Keratinocyte (primary cell): ENCODE data around the gene GOLIM4. TPM values are rescaled to one million over a fixed set of nuclear protein-coding genes. Genes with fewer than 3 reads are reported as not detected.

Source experiments
- DNase-seq: peaks from one replicate; pipeline ENCODE4 v3.0.0-alpha.2; 2011; ENCODE audit warnings: low read depth, missing footprints, low spot score
- FAIRE-seq: peaks from 2 replicates; lab custom pipeline; 2011; peaks lifted over from hg19 to GRCh38; lab: Jason Lieb, UNC
- H2AFZ ChIP-seq: 2 replicates; pipeline ENCODE4 v1.6.0; 2012; ENCODE audit warnings: low read length, control low read depth, inconsistent platforms; ENCODE audit not compliant: control insufficient read depth
- H3K27ac ChIP-seq: 2 replicates; pipeline ENCODE4 v1.5.1; 2011; ENCODE audit warnings: low read length; ENCODE audit not compliant: control insufficient read depth, insufficient read depth
- H3K27me3 ChIP-seq: 3 replicates; pipeline ENCODE4 v1.6.0; 2011; ENCODE audit warnings: low read length; ENCODE audit not compliant: control insufficient read depth, insufficient read depth; ENCODE audit errors: extremely low read depth
- H3K36me3 ChIP-seq, 2 experiments: 2 replicates in 1 of 2; 3 replicates in 1 of 2; pipeline ENCODE4 v1.5.1; 2011; ENCODE audit warnings: low read length in 2 of 2, mild to moderate bottlenecking in 1 of 2; ENCODE audit not compliant: control insufficient read depth in 2 of 2, insufficient read depth in 2 of 2; ENCODE audit errors: extremely low read depth in 1 of 2
- H3K4me1 ChIP-seq: 3 replicates; pipeline ENCODE4 v1.5.1; 2011; ENCODE audit warnings: low read length; ENCODE audit not compliant: control insufficient read depth, insufficient read depth; ENCODE audit errors: extremely low read depth
- H3K4me2 ChIP-seq: 3 replicates; pipeline ENCODE4 v1.6.0; 2011; ENCODE audit warnings: low read depth, low read length; ENCODE audit not compliant: control insufficient read depth, insufficient read depth; ENCODE audit errors: extremely low read depth
- H3K4me3 ChIP-seq, 3 experiments: fragments of 200-600 bp in 1 of 3; sonication (generic) in 1 of 3; 2 replicates in 2 of 3; 3 replicates in 1 of 3; pipeline ENCODE4 v1.5.1; 2011 to 2016; ENCODE audit warnings: low read length in 3 of 3, mild to moderate bottlenecking in 3 of 3, control low read depth in 2 of 3, inconsistent platforms in 1 of 3, low read depth in 1 of 3, mixed read lengths in 1 of 3, mixed run types in 1 of 3, moderate library complexity in 1 of 3; ENCODE audit not compliant: control insufficient read depth in 2 of 3, insufficient read depth in 2 of 3; ENCODE audit errors: extremely low read depth in 1 of 3
- H3K79me2 ChIP-seq: 2 replicates; pipeline ENCODE4 v1.6.0; 2012; ENCODE audit warnings: low read length; ENCODE audit not compliant: control insufficient read depth, insufficient read depth
- H3K9ac ChIP-seq: 3 replicates; pipeline ENCODE4 v1.6.0; 2011; ENCODE audit warnings: low read length; ENCODE audit not compliant: control insufficient read depth, insufficient read depth; ENCODE audit errors: extremely low read depth
- H3K9me1 ChIP-seq: 3 replicates; pipeline ENCODE4 v1.6.0; 2011; ENCODE audit warnings: low read length; ENCODE audit not compliant: control insufficient read depth, insufficient read depth; ENCODE audit errors: extremely low read depth
- H3K9me3 ChIP-seq: 2 replicates; pipeline ENCODE4 v1.5.1; 2012; ENCODE audit warnings: low read depth, low read length; ENCODE audit not compliant: control insufficient read depth
- H4K20me1 ChIP-seq: 3 replicates; pipeline ENCODE4 v1.6.0; 2011; ENCODE audit warnings: low read length; ENCODE audit not compliant: control insufficient read depth, insufficient read depth; ENCODE audit errors: extremely low read depth
- CTCF ChIP-seq, 3 experiments: IDR thresholded peaks in 1 of 3; conservative IDR thresholded peaks in 1 of 3; optimal IDR thresholded peaks in 1 of 3; 2 replicates in 2 of 3; 3 replicates in 1 of 3; pipeline versions ENCODE3 to v1.5.1; 2011; ENCODE audit warnings: low read length in 3 of 3, mild to moderate bottlenecking in 3 of 3, moderate library complexity in 2 of 3, control low read depth in 1 of 3, inconsistent platforms in 1 of 3; ENCODE audit not compliant: insufficient read depth in 2 of 3; ENCODE audit errors: extremely low read depth in 1 of 3
- EZH2 ChIP-seq: IDR thresholded peaks from one replicate; pipeline ENCODE4 v1.6.1; 2012; ENCODE audit warnings: inconsistent platforms, mild to moderate bottlenecking, low read length, moderate library complexity
- dilution Hi-C: fragments of 300-500 bp; cut with MboI; formaldehyde crosslinking; loops from one replicate; pipeline ENCODE4 v1.7.0; 2020; ENCODE audit warnings: low sequenced_read_pairs; ENCODE audit not compliant: extremely low pct_ligation_motif_present
- polyA plus RNA-seq, 5 experiments: library from polyadenylated mRNA; depleted of rRNA in 3 of 5; stranded (reverse) in 3 of 5; stranded (forward) in 1 of 5; unstranded in 1 of 5; fragments of >200 nt; gene quantifications; 1 replicate in 1 of 5; 2 replicates in 3 of 5; 3 replicates in 1 of 5; pipeline versions ENCODE4 v1.2.1 to v1.2.3, GENCODE V29; 2011 to 2012; ENCODE audit warnings: missing spikeins in 2 of 5, low read depth in 1 of 5, low replicate concordance in 1 of 5

Gene GOLIM4
- polyA plus RNA-seq, 1 donor (not counting 4 experiments of a cell fraction or from before 2014, with no cell fraction given): 13.4 TPM

- Histone ChIP-seq H3K4me2 (no peak overlapping the region), H3K27me3 (no peaks in the 10 kb centered on the region), H3K79me2 (no peaks in the 10 kb centered on the region), H3K36me3 (no peaks in the 10 kb centered on the region), H2AFZ (no peak overlapping the region), H3K9me1 (no peaks in the 10 kb centered on the region), H4K20me1 (no peaks in the 10 kb centered on the region), H3K4me1 (peaks cover 3% of the 10 kb centered on the region), H3K9ac (no peak overlapping the region), H3K4me3 (no peak overlapping the region), H3K27ac (no peak overlapping the region), H3K9me3 (no peaks in the 10 kb centered on the region)
- no peak for FAIRE-seq
- TF ChIP-seq CTCF (optimal IDR thresholded peaks at IDR 0.05 in 1 of 3, IDR thresholded peaks at IDR 0.05 in 1 of 3, conservative IDR thresholded peaks at IDR 0.05 in 1 of 3; ENCODE audit: extremely low read depth in 1 of 3, insufficient read depth in 2 of 3, low read length in 3 of 3) (no peak), EZH2 (no peak)
- dilution Hi-C loops: no loop called here
- DNase-seq: no peak
Observed at GRCh38 chr3:168003911-168004310, 91.8 kb downstream of the GOLIM4 start.

- Histone ChIP-seq H4K20me1 (no peaks in the 10 kb centered on the region), H3K9ac (no peak overlapping the region), H3K9me1 (no peaks in the 10 kb centered on the region), H2AFZ (no peak overlapping the region), H3K9me3 (no peaks in the 10 kb centered on the region), H3K4me2 (no peak overlapping the region), H3K4me1 (peaks cover 3% of the 10 kb centered on the region), H3K27me3 (no peaks in the 10 kb centered on the region), H3K27ac (peak overlapping the region; percentile 32), H3K79me2 (no peaks in the 10 kb centered on the region), H3K36me3 (no peaks in the 10 kb centered on the region), H3K4me3 (no peak overlapping the region)
- FAIRE-seq (peak; percentile 75), DNase-seq (peak; percentile 54)
- TF ChIP-seq CTCF (optimal IDR thresholded peaks at IDR 0.05 in 1 of 3, IDR thresholded peaks at IDR 0.05 in 1 of 3, conservative IDR thresholded peaks at IDR 0.05 in 1 of 3; ENCODE audit: extremely low read depth in 1 of 3, insufficient read depth in 2 of 3, low read length in 3 of 3): no peak
- TF ChIP-seq EZH2: no peak
- dilution Hi-C loops: no loop called here
Observed at GRCh38 chr3:168002786-168003368, 92.8 kb downstream of the GOLIM4 start.
